COLO668 (cell line): ENCODE data around the gene LILRB4.
"Not testable (repeated sequence)": the region's sequence is repeated elsewhere in the genome, so short reads cannot be mapped to it uniquely, and the experiment has no call there.

Source experiments
- DNase-seq: peaks from one replicate; lab custom pipeline; 2025; ENCODE audit not compliant: unreplicated experiment; lab: John Stamatoyannopoulos, UW

LILRB4 gene

GRCh38 chr19:54691582-54692297, 29.0 kb downstream of the LILRB4 start:
- no peak for DNase-seq

- no peak for DNase-seq
These were observed 29.5 kb downstream of the LILRB4 start for GRCh38 chr19:54692298-54692615.

- no peak for DNase-seq
These were observed 31.9 kb downstream of the LILRB4 start for GRCh38 chr19:54694648-54695047.

GRCh38 chr19:54696117-54696548, 33.3 kb downstream of the LILRB4 start:
- DNase-seq, result no peak

GRCh38 chr19:54696766-54697165, 34.0 kb downstream of the LILRB4 start:
- no peak for DNase-seq

GRCh38 chr19:54697716-54698115, 34.9 kb downstream of the LILRB4 start:
- not testable (repeated sequence) for DNase-seq

- DNase-seq, result no peak
These were observed 42.1 kb downstream of the LILRB4 start for GRCh38 chr19:54704928-54705327.

- no peak for DNase-seq
These were observed 45.2 kb downstream of the LILRB4 start for GRCh38 chr19:54707962-54708361.

GRCh38 chr19:54708781-54709180, 46.0 kb downstream of the LILRB4 start:
- DNase-seq, result no peak

GRCh38 chr19:54709212-54709948, 46.6 kb downstream of the LILRB4 start:
- DNase-seq, result no peak

GRCh38 chr19:54709956-54710355, 47.2 kb downstream of the LILRB4 start:
- DNase-seq, result not testable (repeated sequence)
